HCT116 (cell line): ENCODE results near the gene RNF180. TPM values are rescaled to one million over a fixed set of nuclear protein-coding genes. Genes with fewer than 3 reads are reported as not detected.
"Not testable (repeated sequence)": the region's sequence is repeated elsewhere in the genome, so short reads cannot be mapped to it uniquely, and the experiment has no call there.

Experiments
- ATAC-seq: fragments of 200-7000 bp; cut with Tn5 transposase; 2 replicates; pipeline ENCODE4 v1.9.1; 2020; ENCODE audit warnings: mild to moderate bottlenecking, moderate library complexity
- BruUV-seq: library from RNA; stranded (reverse); fragments of 400-500 nt; replicated peaks from 2 replicates; lab custom pipeline; 2021; lab: Mats Ljungman, UMichigan
- CTCF ChIA-PET: fragments of 300-600 bp; sonication (Branson Sonifier 250); formaldehyde crosslinking; loops from one replicate; lab custom pipeline; 2021; ENCODE audit warnings: antibody characterized with exemption; lab: Charles Lee
- POLR2A ChIA-PET: fragments of 300-600, 350-600 bp; sonication (Branson Sonifier 250); formaldehyde crosslinking; loops from one replicate; lab custom pipeline; 2021; ENCODE audit warnings: antibody characterized with exemption; lab: Charles Lee
- RAD21 ChIA-PET, 2 experiments: fragments of 300-600 bp; sonication (Branson Sonifier 250); formaldehyde crosslinking; loops; one replicate each; lab custom pipeline; 2023; ENCODE audit warnings: low total read pairs in 2 of 2; ENCODE audit not compliant: uncharacterized antibody in 2 of 2, unreplicated experiment in 2 of 2, low non-redundant PET in 1 of 2; lab: Charles Lee
- DNase-seq: peaks from one replicate; pipeline ENCODE4 v3.0.0-alpha.2; 2010; ENCODE audit warnings: low read depth, low spot score
- H2AFZ ChIP-seq: fragments of 200-600 bp; shearing (Covaris generic), sonication (generic); 2 replicates; pipeline ENCODE4 v1.6.1; 2017; ENCODE audit warnings: low read depth, mixed run types, mixed read lengths, antibody characterized with exemption, low read length; ENCODE audit not compliant: poor library complexity, severe bottlenecking
- H3K27ac ChIP-seq: 2 replicates; pipeline ENCODE4 v1.5.1; 2012; ENCODE audit warnings: low read depth, low read length
- H3K27me3 ChIP-seq: fragments of 200-600 bp; sonication (generic); 2 replicates; pipeline ENCODE4 v1.6.1; 2016; ENCODE audit warnings: mixed run types, low read length, mixed read lengths; ENCODE audit not compliant: insufficient read depth
- H3K36me3 ChIP-seq, 2 experiments: fragments of 200-500 bp in 1 of 2; fragments of 200-600 bp in 1 of 2; sonication (Bioruptor generic) in 1 of 2; sonication (generic) in 1 of 2; 2 replicates each; pipeline versions ENCODE4 v1.5.1 to v1.6.1; 2014 to 2016; ENCODE audit warnings: low read length in 2 of 2, inconsistent platforms in 1 of 2, mixed read lengths in 1 of 2, mixed run types in 1 of 2; ENCODE audit not compliant: insufficient read depth in 2 of 2, control insufficient read depth in 1 of 2
- H3K4me1 ChIP-seq, 2 experiments: fragments of 200-600 bp in 1 of 2; sonication (generic) in 1 of 2; 2 replicates each; pipeline versions ENCODE4 v1.5.1 to v1.6.1; 2012 to 2017; ENCODE audit warnings: low read length in 2 of 2, inconsistent platforms in 1 of 2, mild to moderate bottlenecking in 1 of 2, mixed read lengths in 1 of 2, mixed run types in 1 of 2, moderate library complexity in 1 of 2; ENCODE audit not compliant: insufficient read depth in 2 of 2, control insufficient read depth in 1 of 2
- H3K4me2 ChIP-seq: fragments of 200-600 bp; sonication (generic); 2 replicates; pipeline ENCODE4 v1.6.1; 2017; ENCODE audit warnings: mixed run types, low read length, mixed read lengths
- H3K4me3 ChIP-seq, 2 experiments: fragments of 200-600 bp in 1 of 2; sonication (generic) in 1 of 2; replicated peaks in 1 of 2; 2 replicates each; pipeline ENCODE4 v1.5.1; 2011 to 2016; ENCODE audit warnings: low read length in 2 of 2, control low read depth in 1 of 2, low read depth in 1 of 2, mild to moderate bottlenecking in 1 of 2, mixed read lengths in 1 of 2, mixed run types in 1 of 2
- H3K79me2 ChIP-seq: fragments of 200-600 bp; sonication (generic); 2 replicates; pipeline ENCODE4 v1.6.1; 2017; ENCODE audit warnings: mild to moderate bottlenecking, mixed run types, low read length, moderate library complexity, mixed read lengths; ENCODE audit not compliant: insufficient read depth
- H3K9ac ChIP-seq: fragments of 200-600 bp; sonication (generic); 2 replicates; pipeline ENCODE4 v1.6.1; 2016; ENCODE audit warnings: low read length, mixed read lengths
- H3K9me2 ChIP-seq: fragments of 200-600 bp; sonication (generic), shearing (Covaris generic); 2 replicates; pipeline ENCODE4 v1.6.1; 2017; ENCODE audit warnings: mixed run types, mild to moderate bottlenecking, moderate library complexity; ENCODE audit not compliant: insufficient read depth
- H3K9me3 ChIP-seq, 2 experiments: fragments of 200-500 bp in 1 of 2; fragments of 200-600 bp in 1 of 2; sonication (Bioruptor generic) in 1 of 2; sonication (generic) in 1 of 2; 2 replicates each; pipeline ENCODE4 v1.6.1; 2014 to 2017; ENCODE audit warnings: low read length in 2 of 2, mixed read lengths in 2 of 2, inconsistent platforms in 1 of 2, low read depth in 1 of 2, mild to moderate bottlenecking in 1 of 2, mixed run types in 1 of 2, moderate library complexity in 1 of 2; ENCODE audit not compliant: control insufficient read depth in 1 of 2, insufficient read depth in 1 of 2
- H4K20me1 ChIP-seq: fragments of 200-600 bp; sonication (generic), shearing (Covaris generic); 2 replicates; pipeline ENCODE4 v1.6.1; 2017; ENCODE audit warnings: mixed run types, mild to moderate bottlenecking, moderate library complexity; ENCODE audit not compliant: insufficient read depth
- ATF3 ChIP-seq: IDR thresholded peaks from 2 replicates; pipeline ENCODE4 v1.6.1; 2012
- CEBPB ChIP-seq: IDR thresholded peaks from 2 replicates; pipeline ENCODE4 v1.6.1; 2012; ENCODE audit warnings: low read depth
- CTCF ChIP-seq, 3 experiments: fragments of 200-600 bp in 1 of 3; sonication (generic) in 1 of 3; IDR thresholded peaks in 2 of 3; conservative IDR thresholded peaks in 1 of 3; 2 replicates each; pipeline ENCODE4 v1.5.1; 2012 to 2017; ENCODE audit warnings: low read depth in 2 of 3, low read length in 2 of 3, antibody characterized with exemption in 1 of 3, borderline replicate concordance in 1 of 3, control low read depth in 1 of 3, mild to moderate bottlenecking in 1 of 3, mixed read lengths in 1 of 3, mixed run types in 1 of 3, moderate library complexity in 1 of 3; ENCODE audit not compliant: insufficient read depth in 1 of 3
- POLR2AphosphoS5 ChIP-seq: IDR thresholded peaks from 2 replicates; pipeline ENCODE4 v1.6.1; 2011; ENCODE audit warnings: mild to moderate bottlenecking, low read depth, low read length, moderate library complexity
- SP1 ChIP-seq: IDR thresholded peaks from 2 replicates; pipeline ENCODE4 v1.6.1; 2012; ENCODE audit warnings: low read depth
- SRF ChIP-seq: IDR thresholded peaks from 2 replicates; pipeline ENCODE4 v1.6.1; 2012; ENCODE audit warnings: low read depth
- TCF7L2 ChIP-seq: IDR thresholded peaks from 2 replicates; pipeline ENCODE4 v1.7.0; 2011; ENCODE audit warnings: borderline replicate concordance, inconsistent platforms; ENCODE audit not compliant: insufficient read depth, insufficient read length; ENCODE audit errors: extremely low read depth
- ZFX ChIP-seq: fragments of 450-650 bp; IDR thresholded peaks from 2 replicates; pipeline ENCODE4 v1.6.1; 2017
- intact Hi-C: fragments of 100-400 bp; cut with micrococcal nuclease; formaldehyde crosslinking; loops from 2 replicates; pipeline ENCODE4 v1.10.0; 2022
- total RNA-seq: library from RNA; stranded (reverse); gene quantifications from one replicate; pipeline ENCODE4 v1.2.1, GENCODE V29; 2021; ENCODE audit not compliant: unreplicated experiment

Gene RNF180
- total RNA-seq, 1 experiment from 2014 or later, result not detected

DNA sequence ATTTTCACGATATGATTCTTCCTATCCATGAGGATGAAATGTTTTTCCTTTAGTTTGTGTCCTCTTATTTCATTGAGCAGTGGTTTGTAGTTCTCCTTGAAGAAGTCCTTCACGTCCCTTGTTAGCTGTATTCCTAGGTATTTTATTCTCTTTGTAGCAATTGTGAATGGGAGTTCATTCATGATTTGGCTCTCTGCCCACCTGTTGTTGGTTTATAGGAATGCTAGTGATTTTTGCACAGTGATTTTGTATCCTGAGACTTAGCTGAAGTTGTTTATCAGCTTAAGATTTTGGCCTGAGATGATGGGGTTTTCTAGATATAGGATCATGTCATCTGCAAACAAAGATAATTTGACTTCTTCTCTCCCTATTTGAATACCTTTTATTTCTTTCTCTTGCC lies 122.9 kb downstream of the RNF180 start:
- H3K9me2 ChIP-seq, H2AFZ ChIP-seq, BruUV-seq, H3K27me3 ChIP-seq, RAD21 ChIA-PET, H3K4me1 ChIP-seq, ATAC-seq, H3K9me3 ChIP-seq, H3K36me3 ChIP-seq, CTCF ChIA-PET, intact Hi-C loops, DNase-seq, H4K20me1 ChIP-seq, H3K79me2 ChIP-seq, H3K4me2 ChIP-seq, H3K27ac ChIP-seq, H3K4me3 ChIP-seq, POLR2A ChIA-PET, H3K9ac ChIP-seq: not testable (repeated sequence)

- ChIA-PET RAD21 (no interaction called here), POLR2A (no interaction called here), CTCF (no interaction called here)
- Histone ChIP-seq H3K36me3 (no peaks in the 10 kb centered on the region), H3K4me2 (no peak overlapping the region), H3K79me2 (no peaks in the 10 kb centered on the region), H4K20me1 (no peaks in the 10 kb centered on the region), H3K27me3 (no peaks in the 10 kb centered on the region), H3K27ac (no peak overlapping the region), H2AFZ (no peak overlapping the region), H3K4me3 (no peak overlapping the region), H3K4me1 (no peaks in the 10 kb centered on the region), H3K9me3 (no peaks in the 10 kb centered on the region; a peak in 1 of 4 replicates), H3K9ac (no peak overlapping the region), H3K9me2 (no peaks in the 10 kb centered on the region)
- intact Hi-C loops, result no loop called here
- TF ChIP-seq ZFX (no peak), ATF3 (no peak), SRF (no peak), TCF7L2 (no peak), CTCF (IDR thresholded peaks at IDR 0.05 in 2 of 3, conservative IDR thresholded peaks at IDR 0.05 in 1 of 3; ENCODE audit: borderline replicate concordance in 1 of 3, insufficient read depth in 1 of 3, low read depth in 2 of 3, low read length in 2 of 3) (no peak), CEBPB (no peak), SP1 (no peak), POLR2AphosphoS5 (no peak)
- DNase-seq, result no peak
- BruUV-seq, result no TSS peak
- ATAC-seq, result no peak
Measured at GRCh38 chr5:64292611-64293215, 127.1 kb downstream of the RNF180 start.
